Tibial artery (tissue), 4 donors: Measurements from ENCODE around the gene PDE4B.

Source experiments
- DNase-seq, 2 donors: peaks; one replicate each; pipeline ENCODE4 v3.0.0-alpha.2; 2019
- H3K27ac ChIP-seq, 2 donors: fragments of 200-600 bp; sonication (generic) in 1 of 2; 1 replicate in 1 of 2; 2 replicates in 1 of 2; pipeline ENCODE4 v1.5.1; 2018 to 2019; ENCODE audit warnings: mild to moderate bottlenecking in 1 of 2
- H3K27me3 ChIP-seq, 2 donors: fragments of 200-600 bp; sonication (generic) in 1 of 2; one replicate each; pipeline versions ENCODE4 v1.5.1 to v1.6.0; 2016 to 2019
- H3K36me3 ChIP-seq, 3 donors: fragments of 200-600 bp; sonication (generic) in 2 of 3; one replicate each; pipeline ENCODE4 v1.5.1; 2016 to 2019; ENCODE audit warnings: mild to moderate bottlenecking in 2 of 3
- H3K4me1 ChIP-seq, 4 donors: fragments of 200-600 bp; sonication (generic) in 2 of 4; 1 replicate in 3 of 4; 2 replicates in 1 of 4; pipeline ENCODE4 v1.5.1; 2016 to 2019
- H3K4me3 ChIP-seq, 2 donors: fragments of 200-600 bp; sonication (generic) in 1 of 2; 1 replicate in 1 of 2; 2 replicates in 1 of 2; pipeline ENCODE4 v1.5.1; 2018 to 2019; ENCODE audit warnings: mild to moderate bottlenecking in 2 of 2
- H3K9me3 ChIP-seq, 3 donors: fragments of 200-600 bp; sonication (generic) in 1 of 3; one replicate each; pipeline ENCODE4 v1.5.1; 2016 to 2019
- intact Hi-C: fragments of 100-400 bp; cut with DNase I; formaldehyde crosslinking; loops from one replicate; pipeline ENCODE4 v1.15.0; 2023; ENCODE audit warnings: low total_unique reads
- TF ChIP-seq, protein P1 (sequence below), 2 experiments: fragments of 200-600 bp in 1 of 2; fragments of 450-650 bp in 1 of 2; IDR thresholded peaks; one replicate each; pipeline ENCODE4 v1.5.1; 2017 to 2019; ENCODE audit warnings: antibody characterized with exemption in 2 of 2, mild to moderate bottlenecking in 1 of 2, moderate library complexity in 1 of 2

The PDE4B gene

GRCh38 chr1:66346057-66346795 is 553.5 kb downstream of the PDE4B start:
- intact Hi-C loops: no loop called here
- no peak overlapping the region for H3K27ac ChIP-seq
- H3K27me3 ChIP-seq: no peaks in the 10 kb centered on the region
- H3K4me1 ChIP-seq: peaks cover 0 to 61% (median 24%) of the 10 kb centered on the region in 4 donors
- TF ChIP-seq, protein P1, sequence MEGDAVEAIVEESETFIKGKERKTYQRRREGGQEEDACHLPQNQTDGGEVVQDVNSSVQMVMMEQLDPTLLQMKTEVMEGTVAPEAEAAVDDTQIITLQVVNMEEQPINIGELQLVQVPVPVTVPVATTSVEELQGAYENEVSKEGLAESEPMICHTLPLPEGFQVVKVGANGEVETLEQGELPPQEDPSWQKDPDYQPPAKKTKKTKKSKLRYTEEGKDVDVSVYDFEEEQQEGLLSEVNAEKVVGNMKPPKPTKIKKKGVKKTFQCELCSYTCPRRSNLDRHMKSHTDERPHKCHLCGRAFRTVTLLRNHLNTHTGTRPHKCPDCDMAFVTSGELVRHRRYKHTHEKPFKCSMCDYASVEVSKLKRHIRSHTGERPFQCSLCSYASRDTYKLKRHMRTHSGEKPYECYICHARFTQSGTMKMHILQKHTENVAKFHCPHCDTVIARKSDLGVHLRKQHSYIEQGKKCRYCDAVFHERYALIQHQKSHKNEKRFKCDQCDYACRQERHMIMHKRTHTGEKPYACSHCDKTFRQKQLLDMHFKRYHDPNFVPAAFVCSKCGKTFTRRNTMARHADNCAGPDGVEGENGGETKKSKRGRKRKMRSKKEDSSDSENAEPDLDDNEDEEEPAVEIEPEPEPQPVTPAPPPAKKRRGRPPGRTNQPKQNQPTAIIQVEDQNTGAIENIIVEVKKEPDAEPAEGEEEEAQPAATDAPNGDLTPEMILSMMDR (IDR thresholded peaks at IDR 0.05): no peak
- no peaks in the 10 kb centered on the region for H3K36me3 ChIP-seq
- no peak for DNase-seq
- no peak overlapping the region for H3K4me3 ChIP-seq
- no peaks in the 10 kb centered on the region for H3K9me3 ChIP-seq

DNA sequence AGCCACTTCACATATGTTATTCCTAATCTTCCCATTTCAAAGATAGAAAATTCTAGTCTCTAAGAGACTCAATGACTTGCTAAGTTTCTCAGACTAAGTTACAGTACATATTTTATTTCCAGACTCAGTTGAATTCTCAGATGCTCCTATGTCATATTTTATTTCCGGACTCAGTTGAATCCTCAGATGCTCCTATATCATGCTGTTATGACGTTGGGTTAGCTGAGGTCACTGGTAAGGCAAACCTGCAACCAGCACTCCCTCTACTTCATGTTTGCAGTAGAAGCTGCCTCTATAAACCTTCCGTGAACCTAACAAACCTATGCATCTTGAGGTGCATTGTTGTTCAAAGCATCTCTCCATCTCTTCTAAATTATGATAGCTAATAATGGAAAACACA is 554.2 kb downstream of the PDE4B start:
- Histone ChIP-seq H3K4me3 (no peak overlapping the region), H3K4me1 (peaks cover 0 to 61% (median 25%) of the 10 kb centered on the region in 4 donors), H3K27ac (no peak overlapping the region), H3K9me3 (no peaks in the 10 kb centered on the region), H3K36me3 (no peaks in the 10 kb centered on the region), H3K27me3 (no peaks in the 10 kb centered on the region)
- intact Hi-C loops: no loop called here
- TF ChIP-seq, protein P1 (IDR thresholded peaks at IDR 0.05): no peak
- DNase-seq: no peak

DNA sequence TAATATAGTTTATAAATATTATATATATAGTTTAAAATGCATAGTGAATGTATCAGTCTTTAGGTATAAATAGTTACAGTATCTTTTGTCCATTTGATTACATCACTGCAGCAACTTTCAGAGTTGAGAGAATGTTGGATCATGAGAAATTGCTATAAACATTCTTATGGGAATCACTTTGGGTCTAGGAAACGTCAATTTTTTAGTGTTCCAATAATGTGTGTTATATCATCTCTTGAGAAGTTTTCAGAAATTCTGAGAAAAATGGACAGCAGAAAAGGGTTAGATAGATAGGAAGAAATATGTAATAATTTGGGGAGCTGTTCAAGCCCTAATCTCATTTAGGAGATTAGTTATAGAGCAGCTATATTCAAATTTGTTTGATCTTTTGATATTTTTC is 556.1 kb downstream of the PDE4B start:
- no peaks in the 10 kb centered on the region for H3K36me3 ChIP-seq
- H3K27ac ChIP-seq: no peak overlapping the region
- H3K27me3 ChIP-seq: no peaks in the 10 kb centered on the region
- peaks cover 0 to 62% (median 25%) of the 10 kb centered on the region in 4 donors for H3K4me1 ChIP-seq
- no peaks in the 10 kb centered on the region for H3K9me3 ChIP-seq
- no peak overlapping the region for H3K4me3 ChIP-seq
- intact Hi-C loops: no loop called here
- no peak for DNase-seq
- TF ChIP-seq, protein P1 (IDR thresholded peaks at IDR 0.05): no peak

DNA sequence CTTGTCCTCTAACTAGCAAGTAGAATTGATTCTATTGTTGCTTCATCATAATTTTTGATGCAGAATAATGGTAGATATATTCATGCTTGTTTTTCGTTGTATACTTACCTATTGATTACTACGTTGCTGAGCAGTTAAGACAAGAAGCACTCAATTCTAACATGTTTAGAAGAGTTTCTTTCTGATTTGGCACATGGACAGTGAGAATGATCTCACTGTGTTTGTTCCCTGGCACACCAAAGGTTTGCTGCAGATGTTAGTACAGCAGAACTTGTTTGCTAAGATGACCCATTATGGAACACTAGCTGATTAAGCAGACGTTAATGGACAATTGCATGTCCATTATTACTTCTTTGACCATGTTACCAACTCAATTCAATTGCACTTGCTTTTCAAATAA is 556.5 kb downstream of the PDE4B start:
- peaks cover 0 to 62% (median 27%) of the 10 kb centered on the region in 4 donors for H3K4me1 ChIP-seq
- intact Hi-C loops: no loop called here

DNA sequence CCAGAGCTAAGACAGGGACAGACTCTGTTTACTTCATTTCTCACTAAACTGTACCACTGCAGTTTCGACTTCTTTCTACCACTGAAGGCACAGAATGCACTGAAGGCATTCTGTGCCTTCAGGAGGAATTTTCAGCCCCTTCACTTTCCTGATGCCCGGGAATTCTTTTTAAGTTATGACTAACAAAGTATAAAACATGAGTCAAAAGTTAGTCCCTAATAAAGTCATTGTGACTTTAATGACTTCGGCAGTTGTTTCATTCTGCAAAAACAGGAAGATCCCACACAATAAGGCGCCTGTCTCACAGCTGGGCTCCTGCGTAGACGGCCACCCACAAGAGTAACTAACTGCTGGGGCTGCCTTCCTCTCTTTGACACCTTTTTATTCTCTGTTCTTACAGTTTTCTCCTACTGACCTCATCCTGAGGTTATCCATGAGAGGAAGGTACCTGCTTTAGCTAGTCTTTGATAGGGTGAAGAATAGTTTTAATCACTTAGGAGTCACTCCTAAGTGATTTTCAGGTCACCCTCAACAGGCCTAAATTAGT is 557.4 kb downstream of the PDE4B start:
- intact Hi-C loops: loop anchor here (10.0 kb wide), 1 partner anchor 95 kb away; no protein-coding TSS in a partner anchor
- peak overlapping the region; percentile 42 to 56 for H3K27ac ChIP-seq

More for the DNA sequence above, 556.5 kb downstream of the PDE4B start:
- Histone ChIP-seq H3K27me3 (no peaks in the 10 kb centered on the region), H3K36me3 (no peaks in the 10 kb centered on the region), H3K27ac (no peak overlapping the region), H3K4me3 (no peak overlapping the region), H3K9me3 (no peaks in the 10 kb centered on the region)
- DNase-seq: no peak
- TF ChIP-seq, protein P1 (IDR thresholded peaks at IDR 0.05): no peak

More for the DNA sequence above, 557.4 kb downstream of the PDE4B start:
- H3K36me3 ChIP-seq: no peaks in the 10 kb centered on the region
- H3K9me3 ChIP-seq: no peaks in the 10 kb centered on the region
- TF ChIP-seq, protein P1 (IDR thresholded peaks at IDR 0.05): no peak
- no peak for DNase-seq
- H3K4me3 ChIP-seq: peak overlapping the region in 1 of 2 donors; percentile 12
- no peaks in the 10 kb centered on the region for H3K27me3 ChIP-seq
- peaks cover 0 to 61% (median 30%) of the 10 kb centered on the region in 4 donors for H3K4me1 ChIP-seq
